IMR-90 (cell line): ENCODE data around the gene APOBR. TPM values are rescaled to one million over a fixed set of nuclear protein-coding genes. Genes with fewer than 3 reads are reported as not detected.

Source experiments
- ATAC-seq: fragments of 200-7000 bp; cut with Tn5 transposase; 2 replicates; pipeline ENCODE4 v1.9.1; 2020; ENCODE audit warnings: low read depth, mild to moderate bottlenecking, moderate library complexity
- BruUV-seq: library from RNA; stranded (reverse); fragments of 400-500 nt; replicated peaks from 2 replicates; lab custom pipeline; 2021; lab: Mats Ljungman, UMichigan
- CTCF ChIA-PET: fragments of 300-600 bp; formaldehyde crosslinking; extraction: SDS; loops from one replicate; lab custom pipeline; 2021; ENCODE audit warnings: antibody characterized with exemption; lab: Yijun Ruan, JAX
- POLR2A ChIA-PET: fragments of 300-600 bp; sonication (Branson Sonifier 250); formaldehyde crosslinking; loops from one replicate; lab custom pipeline; 2022; ENCODE audit warnings: antibody characterized with exemption; ENCODE audit not compliant: unreplicated experiment; lab: Charles Lee
- DNase-seq: peaks from one replicate; pipeline ENCODE4 v3.0.0; 2013
- H2AFZ ChIP-seq: replicated peaks from 2 replicates; pipeline ENCODE3; 2013; ENCODE audit warnings: low read length, mild to moderate bottlenecking; ENCODE audit not compliant: poor library complexity
- H2AK5ac ChIP-seq: 2 replicates; pipeline ENCODE4 v1.6.1; 2013; ENCODE audit warnings: low read depth, low read length, inconsistent platforms
- H2AK9ac ChIP-seq: replicated peaks from 2 replicates; pipeline ENCODE3; 2013; ENCODE audit warnings: mild to moderate bottlenecking, low read depth, low read length, moderate library complexity; ENCODE audit not compliant: poor library complexity
- H2BK120ac ChIP-seq: 2 replicates; pipeline ENCODE4 v1.6.1; 2013; ENCODE audit warnings: low read depth, low read length, inconsistent platforms
- H2BK15ac ChIP-seq: 3 replicates; pipeline ENCODE4 v1.6.1; 2013; ENCODE audit warnings: low read depth, low read length, inconsistent platforms
- H2BK20ac ChIP-seq: 2 replicates; pipeline ENCODE4 v1.6.1; 2013; ENCODE audit warnings: low read depth, mild to moderate bottlenecking, inconsistent platforms, low read length, moderate library complexity
- H2BK5ac ChIP-seq: 2 replicates; pipeline ENCODE4 v1.6.1; 2013; ENCODE audit warnings: mild to moderate bottlenecking, low read depth, low read length, inconsistent platforms; ENCODE audit not compliant: poor library complexity, severe bottlenecking
- H3K14ac ChIP-seq: replicated peaks from 2 replicates; pipeline ENCODE4 v1.6.1; 2013; ENCODE audit warnings: low read depth, low read length, inconsistent platforms
- H3K18ac ChIP-seq: 2 replicates; pipeline ENCODE4 v1.6.1; 2013; ENCODE audit warnings: low read depth, low read length, control low read depth
- H3K23ac ChIP-seq: 2 replicates; pipeline ENCODE4 v1.6.1; 2013; ENCODE audit warnings: low read depth, low read length, inconsistent platforms
- H3K27ac ChIP-seq: 2 replicates; pipeline ENCODE4 v1.5.1; 2013; ENCODE audit warnings: mild to moderate bottlenecking, control low read depth, low read length; ENCODE audit not compliant: insufficient read depth
- H3K27me3 ChIP-seq: 2 replicates; pipeline ENCODE4 v1.6.1; 2013; ENCODE audit warnings: low read length; ENCODE audit not compliant: control insufficient read depth, insufficient read depth
- H3K36me3 ChIP-seq: 2 replicates; pipeline ENCODE4 v1.6.1; 2013; ENCODE audit warnings: low read length, mixed read lengths; ENCODE audit not compliant: control insufficient read depth, insufficient read depth
- H3K4ac ChIP-seq: 2 replicates; pipeline ENCODE4 v1.6.1; 2013; ENCODE audit warnings: low read depth, low read length, inconsistent platforms
- H3K4me1 ChIP-seq: 2 replicates; pipeline ENCODE4 v1.6.1; 2013; ENCODE audit warnings: low read length, mixed read lengths; ENCODE audit not compliant: control insufficient read depth, insufficient read depth
- H3K4me2 ChIP-seq: 2 replicates; pipeline ENCODE4 v1.6.1; 2013; ENCODE audit warnings: low read depth, mild to moderate bottlenecking, control low read depth, low read length, moderate library complexity
- H3K4me3 ChIP-seq: 2 replicates; pipeline ENCODE4 v1.5.1; 2013; ENCODE audit warnings: low read depth, mild to moderate bottlenecking, control low read depth, low read length, moderate library complexity; ENCODE audit not compliant: insufficient read depth
- H3K56ac ChIP-seq: 2 replicates; pipeline ENCODE4 v1.6.1; 2013; ENCODE audit warnings: low read length, inconsistent platforms; ENCODE audit not compliant: insufficient read depth; ENCODE audit errors: extremely low read depth
- H3K79me1 ChIP-seq, 2 experiments: 2 replicates each; pipeline ENCODE4 v1.6.1; 2013; ENCODE audit warnings: low read length in 2 of 2, inconsistent platforms in 1 of 2, low read depth in 1 of 2
- H3K9ac ChIP-seq: 2 replicates; pipeline ENCODE4 v1.6.1; 2013; ENCODE audit warnings: low read depth, low read length, control low read depth
- H3K9me1 ChIP-seq: 2 replicates; pipeline ENCODE4 v1.6.1; 2013; ENCODE audit warnings: low read length, inconsistent platforms; ENCODE audit not compliant: insufficient read depth
- H3K9me3 ChIP-seq: 2 replicates; pipeline ENCODE4 v1.6.1; 2013; ENCODE audit warnings: low read length; ENCODE audit not compliant: control insufficient read depth, insufficient read depth
- H4K20me1 ChIP-seq: 2 replicates; pipeline ENCODE4 v1.6.1; 2013; ENCODE audit warnings: low read length, inconsistent platforms; ENCODE audit not compliant: insufficient read depth
- H4K5ac ChIP-seq: 2 replicates; pipeline ENCODE4 v1.6.1; 2013; ENCODE audit warnings: mild to moderate bottlenecking, low read depth, low read length, control low read depth
- H4K8ac ChIP-seq, 2 experiments: 2 replicates each; pipeline ENCODE4 v1.6.1; 2013; ENCODE audit warnings: low read depth in 2 of 2, low read length in 2 of 2, control low read depth in 1 of 2, inconsistent platforms in 1 of 2
- H4K91ac ChIP-seq: 2 replicates; pipeline ENCODE4 v1.6.1; 2013; ENCODE audit warnings: low read depth, low read length, inconsistent platforms; ENCODE audit not compliant: insufficient read depth
- CTCF ChIP-seq: conservative IDR thresholded peaks from 2 replicates; pipeline ENCODE4 v1.5.1; 2012; ENCODE audit warnings: mild to moderate bottlenecking, low read depth, low read length, improper control_type of control experiment
- MAZ ChIP-seq: IDR thresholded peaks from 2 replicates; pipeline ENCODE4 v1.6.1; 2012; ENCODE audit warnings: low read depth, mild to moderate bottlenecking, low read length, improper control_type of control experiment, moderate library complexity, borderline replicate concordance
- POLR2A ChIP-seq: IDR thresholded peaks from 2 replicates; pipeline ENCODE4 v1.6.1; 2012; ENCODE audit warnings: mild to moderate bottlenecking, low read depth, low read length
- RCOR1 ChIP-seq: IDR thresholded peaks from 2 replicates; pipeline ENCODE4 v1.6.1; 2012; ENCODE audit warnings: mild to moderate bottlenecking, low read length, improper control_type of control experiment; ENCODE audit not compliant: insufficient replicate concordance
- RFX5 ChIP-seq: IDR thresholded peaks from 2 replicates; pipeline ENCODE4 v1.8.0; 2012; ENCODE audit warnings: low read depth, mild to moderate bottlenecking, low read length, moderate library complexity
- USF2 ChIP-seq: fragments of 150-350 bp; IDR thresholded peaks from 2 replicates; pipeline ENCODE4 v1.6.1; 2017; ENCODE audit warnings: mild to moderate bottlenecking, antibody characterized with exemption, low read length, low read depth
- WGBS, 2 experiments: methylation state at CpG; one replicate each; pipeline versions ENCODE4 v1.1.5 to v1.1.7; 2013; ENCODE audit warnings: missing lambda C conversion rate in 2 of 2; ENCODE audit not compliant: insufficient read length in 1 of 2; ENCODE audit errors: extremely low coverage in 2 of 2; 5-methylcytosine and 5-hydroxymethylcytosine counted together
- dilution Hi-C: fragments of 300-500 bp; cut with HindIII; formaldehyde crosslinking; loops from one replicate; pipeline ENCODE4 v1.14.3; 2018; ENCODE audit warnings: low sequenced_read_pairs; ENCODE audit not compliant: unreplicated experiment
- in situ Hi-C: fragments of 300-500 bp; cut with MboI; formaldehyde crosslinking; loops from 3 replicates; pipeline ENCODE4 v1.14.3; 2019; ENCODE audit warnings: low sequenced_read_pairs, inconsistent platforms, mixed read lengths
- intact Hi-C: fragments of 100-400 bp; cut with micrococcal nuclease; formaldehyde crosslinking; loops from 2 replicates; pipeline ENCODE4 v1.10.0; 2022
- polyA plus RNA-seq, 3 experiments: library from polyadenylated mRNA; depleted of rRNA; stranded (reverse); fragments of >200 nt; gene quantifications; 2 replicates each; pipeline ENCODE4 v1.2.3, GENCODE V29; 2012; ENCODE audit warnings: low replicate concordance in 1 of 3
- total RNA-seq: library from RNA; depleted of rRNA; stranded (reverse); fragments of >200 nt; gene quantifications from 2 replicates; pipeline ENCODE4 v1.2.3, GENCODE V29; 2012

The APOBR gene
- total and polyA plus RNA-seq, 2 of the 4 experiments (the other 2 are of a cell fraction): not detected

- no peak overlapping the region for H2AK9ac ChIP-seq
- intact Hi-C loops: no loop called here
- H3K27me3 ChIP-seq: no peaks in the 10 kb centered on the region
- no peak overlapping the region for H2AK5ac ChIP-seq
- ATAC-seq: no peak
- no peak overlapping the region for H3K14ac ChIP-seq
- in situ Hi-C loops: no loop called here
- H2BK20ac ChIP-seq: no peak overlapping the region
- POLR2A ChIA-PET: no interaction called here
- no peaks in the 10 kb centered on the region for H3K9me3 ChIP-seq
- no peak for TF ChIP-seq MAZ
- no peak for TF ChIP-seq USF2
- no peak for TF ChIP-seq RCOR1
- no peak for TF ChIP-seq CTCF
- TF ChIP-seq POLR2A: no peak
- no peak for TF ChIP-seq RFX5
- H3K4me3 ChIP-seq: no peak overlapping the region
- H4K8ac ChIP-seq: no peak overlapping the region
- H3K27ac ChIP-seq: no peak overlapping the region
- no peak for DNase-seq
- H3K23ac ChIP-seq: no peak overlapping the region
- H3K4me2 ChIP-seq: no peak overlapping the region
- no peak overlapping the region for H2AFZ ChIP-seq
- H3K4ac ChIP-seq: no peak overlapping the region
- no TSS peak for BruUV-seq
- no peak overlapping the region for H2BK15ac ChIP-seq
- H3K4me1 ChIP-seq: no peaks in the 10 kb centered on the region
- H4K91ac ChIP-seq: no peak overlapping the region
- no peaks in the 10 kb centered on the region for H3K79me1 ChIP-seq
- H3K36me3 ChIP-seq: peaks cover 17% of the 10 kb centered on the region
- WGBS, 2 experiments: no CpG with 5 or more reads among the region's 8 CpGs
- dilution Hi-C loops: no loop called here
- 0 out of 2 replicates have a peak, but pooled peaks cover 3% of the 10 kb centered on the region for H3K9me1 ChIP-seq
- H3K18ac ChIP-seq: no peak overlapping the region
- H4K5ac ChIP-seq: no peak overlapping the region
- H3K9ac ChIP-seq: no peak overlapping the region
- H3K56ac ChIP-seq: no peak overlapping the region
- H2BK120ac ChIP-seq: no peak overlapping the region
- H2BK5ac ChIP-seq: no peak overlapping the region
- CTCF ChIA-PET: no interaction called here
- H4K20me1 ChIP-seq: no peaks in the 10 kb centered on the region
Observed at GRCh38 chr16:28473714-28474265, 20.7 kb upstream of the APOBR start.
